Measurements from ENCODE around the gene ZNF681.
"Not testable (repeated sequence)": the region's sequence is repeated elsewhere in the genome, so short reads cannot be mapped to it uniquely, and the experiment has no call there.

Gene ZNF681

DNA sequence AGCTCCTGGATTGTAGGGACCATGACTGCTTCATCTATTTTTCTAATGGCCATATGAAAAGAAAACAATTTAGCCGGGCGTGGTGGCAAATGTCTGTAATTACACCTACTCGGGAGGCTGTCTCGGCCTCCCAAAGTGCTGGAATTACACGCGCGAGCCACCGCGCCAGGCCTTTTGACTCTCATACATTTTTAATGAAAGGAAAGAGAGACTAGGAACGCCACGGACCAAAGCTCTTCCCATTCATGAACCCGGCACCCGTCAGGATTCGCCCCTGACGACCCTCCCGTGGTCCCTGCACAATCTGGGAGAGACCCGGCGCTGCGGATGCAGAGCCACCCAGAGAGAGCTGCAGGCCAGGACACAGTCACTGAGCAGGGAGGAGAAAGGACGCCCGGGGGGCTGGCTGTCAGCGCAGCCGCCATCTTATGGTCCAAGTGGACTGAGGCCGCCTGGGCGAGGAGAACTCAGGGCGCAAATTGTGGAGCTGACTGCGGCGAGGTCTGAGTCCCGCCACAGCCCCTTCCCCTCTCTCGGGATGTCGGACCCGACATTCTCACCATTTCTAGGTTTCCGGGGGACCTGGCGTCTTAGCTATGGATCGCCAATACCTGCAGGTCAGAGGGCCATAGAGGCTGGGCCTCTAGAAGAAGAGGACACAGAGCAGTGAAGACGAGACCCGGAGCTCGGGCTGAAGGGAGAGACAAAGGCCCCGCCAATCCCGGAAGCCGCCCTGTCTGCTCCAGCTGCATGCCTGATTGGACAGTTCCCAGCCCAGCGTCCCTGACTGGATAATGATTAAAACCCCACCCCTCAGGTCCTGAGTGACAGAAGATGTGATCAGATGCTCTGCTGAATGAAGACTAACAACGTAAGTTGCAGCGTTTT, at the start of gene ZNF681:
TSS of gene ZNF681 (minus strand) at position 705 of the 888 bp plus-strand sequence. CDS start at position 563, 142 bp downstream.
- peak; percentile 12 to 97 (median 76) for DNase-seq

DNA sequence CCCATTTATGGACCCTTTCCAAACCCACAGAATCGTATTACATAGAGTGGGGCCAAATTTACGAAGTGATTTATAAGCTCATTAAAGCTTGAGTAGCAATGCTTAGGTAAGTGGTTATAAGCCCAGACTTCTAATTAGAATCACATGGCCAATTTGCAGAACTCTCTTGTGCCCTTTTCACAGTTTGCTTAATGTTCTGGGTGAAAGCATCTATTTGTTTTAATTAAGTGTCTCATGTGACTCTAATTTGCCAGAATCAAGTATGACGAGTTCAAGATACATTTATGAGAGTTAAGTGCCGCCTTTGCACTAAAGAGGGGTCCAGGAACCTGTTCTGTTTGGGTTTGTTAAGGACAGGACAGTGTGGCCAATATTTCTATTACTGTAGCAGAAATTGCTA, 46.0 kb upstream of the ZNF681 start:
- DNase-seq: no peak

DNA sequence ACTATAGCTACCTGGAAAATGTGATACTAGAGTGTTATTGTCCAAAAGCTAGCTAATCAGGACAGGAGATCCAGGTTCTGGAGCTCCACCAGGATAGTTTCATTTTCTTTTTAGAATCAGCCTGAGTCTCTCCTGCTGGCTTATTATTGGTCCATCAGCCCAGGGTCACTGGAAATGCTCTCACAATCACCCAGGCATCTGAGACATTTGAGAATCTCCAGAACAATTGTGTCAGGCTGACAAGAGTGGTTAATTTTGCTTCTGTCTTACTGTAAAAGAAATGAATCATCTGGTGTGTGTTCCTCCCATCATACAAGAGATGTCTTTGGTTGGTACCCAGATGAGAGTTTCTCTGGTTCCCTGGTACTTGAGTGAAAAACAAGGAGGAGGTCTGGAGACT, 43.6 kb upstream of the ZNF681 start:
- no peak for DNase-seq

DNA sequence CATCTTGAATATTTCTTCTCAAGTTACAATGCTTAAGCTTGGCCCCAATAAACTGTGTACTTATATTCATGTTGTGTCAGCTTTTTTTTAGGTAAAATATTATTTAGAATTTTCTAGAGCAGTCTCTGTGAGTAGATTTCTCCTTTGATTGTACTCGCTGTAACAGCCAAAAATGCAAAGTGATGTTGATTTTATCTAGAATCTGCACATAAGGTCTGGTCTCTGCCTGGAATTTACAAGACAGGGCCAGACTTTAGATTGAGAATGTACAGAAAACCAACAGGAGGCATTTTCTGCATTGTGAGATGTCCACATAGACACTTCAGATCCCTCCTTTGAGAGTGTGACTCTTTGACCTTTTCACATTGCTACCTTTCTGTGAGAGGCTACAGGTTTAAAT, 43.1 kb upstream of the ZNF681 start:
- DNase-seq: no peak

DNA sequence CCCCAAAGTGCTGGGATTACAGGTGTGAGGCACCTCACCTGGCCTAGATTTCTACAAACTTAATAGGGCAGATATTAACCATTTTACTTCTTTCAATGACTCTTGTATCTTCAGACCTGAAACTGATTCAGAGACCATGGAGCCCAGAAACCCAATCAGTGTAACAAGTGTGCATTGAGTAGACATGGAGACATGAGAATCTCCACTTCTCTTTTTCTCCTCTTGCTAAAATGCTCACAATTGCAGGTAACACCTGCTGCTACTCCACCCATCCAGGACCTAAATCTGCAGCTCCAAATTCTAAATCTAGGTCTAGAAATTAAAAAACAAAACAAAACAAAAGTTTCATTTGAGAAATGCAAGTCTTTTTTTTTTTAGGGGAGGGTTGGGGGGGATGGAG, 42.2 kb upstream of the ZNF681 start:
- DNase-seq: no peak

DNA sequence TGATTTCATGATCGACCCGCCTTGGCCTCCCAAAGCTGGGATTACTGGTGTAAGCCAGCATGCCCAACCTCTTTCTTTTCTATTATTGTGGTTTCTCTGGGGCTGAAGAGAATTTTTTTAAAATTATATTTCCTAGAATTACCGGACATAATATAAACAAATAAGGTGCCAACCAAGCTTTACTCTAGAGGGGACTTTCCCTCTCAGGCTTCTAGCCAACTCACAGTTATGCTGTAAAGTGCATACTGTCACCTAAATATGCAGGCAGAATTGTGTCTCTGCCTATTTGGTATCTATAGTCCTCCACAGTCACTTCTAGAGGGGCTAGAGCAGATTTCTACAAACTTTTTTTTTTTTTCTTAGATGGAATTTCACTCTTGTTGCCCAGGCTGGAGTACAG, 41.6 kb upstream of the ZNF681 start:
- no peak for DNase-seq

DNA sequence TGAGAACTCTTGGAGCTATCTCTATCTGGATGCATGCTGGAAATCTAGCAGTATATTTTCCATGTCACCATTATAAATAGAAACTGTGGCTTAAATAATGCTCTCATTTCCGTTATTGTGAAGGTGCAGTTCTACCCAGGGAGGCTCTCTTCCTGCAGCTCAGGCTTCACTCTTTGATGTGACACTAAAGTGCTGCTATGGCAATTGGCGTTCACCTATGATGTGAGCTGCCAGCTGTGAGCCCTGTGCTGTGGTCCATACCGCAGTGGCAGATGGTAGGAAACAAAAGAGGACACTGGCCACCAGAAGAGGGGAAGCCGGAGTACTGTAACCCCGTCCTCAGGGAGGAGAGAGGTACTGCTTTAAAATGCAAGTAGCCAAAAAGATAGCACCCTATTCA, 40.6 kb upstream of the ZNF681 start:
- no peak for DNase-seq

DNA sequence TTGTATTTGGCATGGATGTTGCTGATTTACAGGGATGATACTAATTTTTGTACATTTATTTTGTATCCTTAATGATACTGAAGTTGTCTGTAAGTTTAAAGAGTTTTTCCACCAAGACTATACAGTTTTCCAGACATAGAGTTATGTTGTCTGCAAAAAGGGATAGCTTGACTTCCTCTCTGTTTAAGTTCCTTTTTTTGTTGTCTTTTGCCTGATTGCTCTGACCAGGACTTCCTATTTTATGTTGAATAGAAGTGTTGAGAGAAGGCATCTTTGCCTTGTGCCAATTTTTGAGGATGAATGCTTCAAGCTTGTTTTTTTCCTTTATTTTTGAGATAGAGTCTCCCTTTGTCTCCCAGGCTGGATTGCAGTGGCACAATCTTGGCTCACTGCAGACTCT, 36.8 kb upstream of the ZNF681 start:
- no peak for DNase-seq

DNA sequence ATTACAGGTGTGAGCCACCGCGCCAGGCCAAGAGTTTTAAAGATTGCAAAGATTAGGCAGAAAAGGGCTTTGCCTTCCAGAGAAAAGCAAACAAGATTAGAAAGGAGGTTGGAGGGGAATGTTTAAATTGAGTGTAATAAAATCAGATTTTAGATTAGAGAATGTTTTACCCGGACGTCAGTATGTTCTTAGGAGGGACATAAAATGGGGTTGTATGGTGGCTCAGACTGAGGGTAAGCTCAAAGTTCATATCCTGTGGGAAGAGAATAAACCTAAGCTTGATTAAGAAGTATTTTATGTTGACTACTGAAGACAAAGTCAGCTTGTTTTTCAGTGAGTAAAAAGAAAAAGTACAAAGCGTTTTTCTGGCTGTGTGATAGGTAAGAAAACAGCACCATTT, 34.1 kb upstream of the ZNF681 start:
- no peak for DNase-seq

DNA sequence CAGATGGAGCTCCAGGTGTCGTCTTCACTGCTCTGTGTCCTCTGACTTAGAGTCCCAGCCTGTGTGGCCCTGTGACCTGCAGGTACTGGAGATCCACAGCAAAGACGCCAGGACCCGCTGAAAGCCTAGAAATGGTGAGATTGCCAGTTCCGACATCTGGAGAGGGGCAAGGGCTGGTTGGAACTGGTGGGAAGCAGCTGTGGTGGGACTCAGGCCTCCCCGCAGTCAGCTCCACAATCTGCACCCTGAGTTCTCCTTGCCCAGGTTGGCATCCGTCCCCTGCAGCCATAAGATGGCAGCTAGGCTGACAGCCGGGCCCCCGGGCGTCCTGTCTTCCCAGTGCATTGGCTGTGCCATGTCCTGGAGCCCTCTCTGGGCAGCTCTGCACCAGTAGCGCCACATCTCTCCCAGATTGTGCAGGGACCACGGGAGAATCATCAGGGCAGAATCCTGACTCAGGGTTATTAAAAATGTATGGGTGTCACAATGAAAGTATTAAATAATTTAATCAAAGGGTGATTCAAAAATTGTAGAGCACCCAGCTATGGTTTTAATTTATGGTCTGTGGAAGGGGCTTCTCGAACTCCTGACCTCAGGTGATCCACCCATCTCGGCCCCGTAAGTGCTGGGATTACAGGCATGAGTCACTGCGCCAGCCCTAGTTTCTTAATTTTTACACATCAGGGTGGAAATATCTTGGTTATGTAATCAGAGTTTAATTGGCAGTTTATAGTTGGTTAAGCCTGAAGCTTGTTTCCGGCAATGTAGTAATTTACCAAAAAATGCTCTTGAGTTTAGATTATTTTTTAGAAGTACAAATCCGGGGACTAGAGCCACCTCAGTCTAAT, 32.2 kb upstream of the ZNF681 start:
- no peak for DNase-seq

DNA sequence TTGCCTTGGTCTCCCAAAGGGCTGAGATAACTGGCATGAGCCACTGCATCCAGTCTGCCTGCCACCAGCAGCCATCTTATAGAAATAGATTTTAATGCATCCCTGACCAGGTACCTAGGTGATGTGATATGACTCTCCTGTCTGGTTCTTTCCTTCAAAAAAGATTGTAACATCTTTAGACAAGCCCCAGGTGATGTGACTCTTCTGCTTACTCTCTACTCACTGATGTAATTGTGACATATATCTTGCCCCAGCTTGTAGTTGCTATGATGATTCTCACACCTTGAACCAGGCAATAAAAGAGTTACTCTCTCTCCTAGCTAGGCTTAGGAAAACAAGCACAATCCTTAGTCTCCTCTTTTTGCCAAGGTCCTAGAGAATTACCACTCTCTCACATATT, 30.6 kb upstream of the ZNF681 start:
- DNase-seq: no peak

DNA sequence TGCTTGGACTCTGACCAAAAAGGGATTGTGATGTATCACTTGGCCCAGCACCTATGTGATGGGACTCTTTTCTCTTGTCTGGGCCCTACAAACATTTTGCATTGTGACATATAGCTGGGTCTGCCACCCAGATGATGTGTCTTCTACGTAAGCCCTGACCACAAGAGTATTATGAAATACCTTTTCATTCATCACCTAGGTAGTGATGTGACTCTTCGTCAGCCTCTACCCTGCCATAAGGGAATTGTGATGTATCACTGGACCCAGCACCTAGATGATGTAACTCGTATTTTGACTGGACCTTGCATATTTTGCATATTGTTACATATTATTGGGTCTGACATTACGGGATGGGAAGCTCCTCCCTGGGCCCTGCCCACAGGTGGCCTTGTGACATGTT, 29.7 kb upstream of the ZNF681 start:
- no peak for DNase-seq

DNA sequence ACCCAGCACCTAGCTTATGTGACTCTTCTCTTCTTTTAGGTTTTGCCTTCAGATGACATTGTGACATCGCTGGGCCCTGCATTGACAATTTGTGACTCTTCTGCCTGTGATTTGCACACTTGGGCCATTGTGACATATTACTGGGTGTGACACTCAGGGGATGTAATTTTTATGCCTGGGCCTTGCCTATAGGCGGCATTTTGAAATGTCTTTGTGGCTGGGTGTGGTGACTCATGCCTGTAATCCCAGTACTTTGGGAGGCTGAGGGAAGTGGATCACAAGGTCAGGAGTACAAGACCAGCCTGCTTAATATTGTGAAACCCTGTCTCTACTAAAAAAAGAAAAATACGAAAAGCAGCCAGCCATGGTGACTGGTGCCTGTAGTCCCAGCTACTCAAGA, 28.4 kb upstream of the ZNF681 start:
- DNase-seq: no peak

DNA sequence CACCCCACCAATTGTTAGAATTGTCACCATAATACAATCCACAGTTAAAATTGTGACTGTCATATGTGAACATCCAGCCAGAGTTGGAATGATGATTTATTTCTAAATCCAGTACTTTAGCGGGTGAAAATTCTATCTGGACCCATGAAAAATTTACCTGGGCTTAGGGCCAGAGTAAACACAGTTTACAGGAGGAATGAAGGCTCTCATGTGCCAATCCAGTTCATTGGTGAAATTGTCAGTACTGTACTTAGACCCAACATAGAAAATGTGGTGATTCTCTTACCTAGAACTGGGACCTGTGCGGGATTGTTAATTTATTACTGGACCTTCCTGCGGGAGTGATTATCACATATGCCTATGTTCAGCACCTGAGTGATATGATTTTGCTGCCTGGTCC, 27.3 kb upstream of the ZNF681 start:
- DNase-seq: no peak

DNA sequence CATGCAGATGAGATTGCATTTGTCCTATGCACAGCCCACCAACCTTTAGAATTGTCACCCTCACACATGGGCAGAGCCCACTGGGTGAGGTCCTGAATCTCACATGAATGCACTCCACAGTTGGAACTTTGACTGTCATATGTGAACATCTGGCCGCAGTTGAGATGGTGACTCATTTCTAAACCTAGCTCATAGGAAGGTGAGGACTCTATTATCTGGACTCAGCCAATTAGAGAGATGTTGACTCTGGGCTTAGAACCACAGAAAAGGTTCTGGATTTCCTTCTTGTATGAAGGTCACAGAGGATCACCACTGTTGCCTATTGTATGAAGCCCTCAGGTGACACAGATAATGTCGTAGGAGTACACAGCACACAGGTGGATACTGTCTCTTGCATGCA, 25.6 kb upstream of the ZNF681 start:
- no peak for DNase-seq

DNA sequence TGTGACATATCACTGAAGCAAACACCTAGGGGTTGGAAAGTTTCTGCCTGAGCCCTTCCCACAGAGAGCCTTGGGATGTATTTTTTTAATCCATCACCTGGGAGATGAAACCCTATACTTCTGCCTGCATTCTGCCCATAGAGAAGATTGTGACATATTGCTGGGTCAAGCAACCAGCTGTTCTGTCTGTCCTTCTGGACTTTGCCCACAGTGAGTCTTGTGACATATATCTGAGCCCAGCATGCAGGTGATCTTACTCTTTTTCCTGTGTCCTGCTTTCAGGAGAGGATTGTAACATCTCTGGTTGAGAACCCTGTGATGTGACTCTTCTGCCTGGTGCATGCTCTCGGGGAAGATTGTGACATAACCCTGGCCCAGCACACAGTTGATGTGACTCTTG, 24.9 kb upstream of the ZNF681 start:
- no peak for DNase-seq

DNA sequence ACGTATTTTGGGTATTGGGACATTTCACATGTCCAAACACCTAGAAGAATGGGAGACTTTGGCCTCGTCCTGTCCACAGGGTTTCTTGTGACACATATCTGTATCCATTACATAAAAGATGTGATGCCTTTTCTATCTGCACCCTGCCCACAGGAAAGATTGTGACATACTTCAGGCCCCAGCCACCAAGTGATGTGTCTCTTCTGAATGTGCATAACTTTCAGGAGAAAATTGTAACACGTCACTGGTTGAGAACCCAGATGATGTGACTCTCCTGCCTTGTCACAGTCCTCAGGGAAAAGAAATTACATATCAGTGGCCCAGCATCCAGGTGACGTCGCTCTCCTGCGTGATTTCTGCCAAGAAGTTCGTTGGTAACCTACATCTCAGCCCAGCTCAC, 21.0 kb upstream of the ZNF681 start:
- no peak for DNase-seq

DNA sequence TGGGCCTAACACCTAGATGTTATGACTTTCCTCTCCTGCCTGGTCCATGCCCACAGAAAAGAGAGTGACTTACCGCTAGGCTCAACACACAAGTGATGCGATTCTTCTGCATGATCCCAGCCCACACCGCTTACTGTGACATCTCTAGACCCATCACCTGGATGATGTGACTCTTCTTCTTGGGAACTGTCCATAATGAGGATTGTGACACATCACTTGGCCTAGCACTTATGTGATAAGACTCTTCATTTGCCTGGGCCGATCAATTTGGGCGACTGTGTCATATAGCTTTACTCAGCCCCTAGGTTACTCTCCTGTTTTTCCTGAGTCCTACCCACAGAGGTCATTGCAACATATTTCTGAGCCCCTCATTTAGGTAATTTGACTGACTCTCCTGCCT, 19.9 kb upstream of the ZNF681 start:
- DNase-seq: no peak

DNA sequence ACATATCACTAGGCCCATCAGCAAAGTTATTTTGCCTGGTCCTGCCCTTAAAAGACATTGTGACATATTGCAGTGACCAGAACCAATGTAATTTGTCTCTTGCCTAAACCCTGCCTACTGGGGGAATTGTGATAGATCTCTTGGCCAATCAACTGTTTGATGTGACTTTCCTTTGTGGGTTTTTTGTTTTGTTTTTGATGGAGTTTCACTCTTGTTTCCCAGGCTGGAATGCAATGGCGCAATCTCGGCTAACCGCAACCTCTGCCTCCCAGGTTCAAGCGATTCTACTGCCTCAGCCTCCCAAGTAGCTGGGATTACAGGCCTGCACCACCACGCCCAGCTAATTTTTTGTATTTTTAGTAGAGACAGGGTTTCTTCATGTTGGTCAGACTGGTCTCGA, 19.3 kb upstream of the ZNF681 start:
- not testable (repeated sequence) for DNase-seq

DNA sequence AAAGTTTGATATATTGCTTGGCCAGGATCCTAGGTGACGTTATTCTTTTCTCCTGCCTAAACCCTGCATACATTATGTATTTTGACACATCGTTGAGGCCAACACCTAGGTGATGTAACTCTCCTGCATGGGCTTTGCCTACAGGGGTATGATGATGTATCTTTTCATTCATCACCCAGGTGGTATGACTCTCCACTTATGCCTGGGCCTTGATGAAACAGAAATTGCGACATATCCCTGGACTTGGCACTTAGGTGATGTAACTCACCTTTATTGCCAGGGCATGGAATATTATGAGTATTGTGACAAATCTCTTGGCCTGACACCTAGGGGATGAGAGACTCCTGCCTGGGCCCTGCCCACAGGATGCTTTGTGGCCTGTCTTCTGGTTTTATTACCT, 18.5 kb upstream of the ZNF681 start:
- no peak for DNase-seq

DNA sequence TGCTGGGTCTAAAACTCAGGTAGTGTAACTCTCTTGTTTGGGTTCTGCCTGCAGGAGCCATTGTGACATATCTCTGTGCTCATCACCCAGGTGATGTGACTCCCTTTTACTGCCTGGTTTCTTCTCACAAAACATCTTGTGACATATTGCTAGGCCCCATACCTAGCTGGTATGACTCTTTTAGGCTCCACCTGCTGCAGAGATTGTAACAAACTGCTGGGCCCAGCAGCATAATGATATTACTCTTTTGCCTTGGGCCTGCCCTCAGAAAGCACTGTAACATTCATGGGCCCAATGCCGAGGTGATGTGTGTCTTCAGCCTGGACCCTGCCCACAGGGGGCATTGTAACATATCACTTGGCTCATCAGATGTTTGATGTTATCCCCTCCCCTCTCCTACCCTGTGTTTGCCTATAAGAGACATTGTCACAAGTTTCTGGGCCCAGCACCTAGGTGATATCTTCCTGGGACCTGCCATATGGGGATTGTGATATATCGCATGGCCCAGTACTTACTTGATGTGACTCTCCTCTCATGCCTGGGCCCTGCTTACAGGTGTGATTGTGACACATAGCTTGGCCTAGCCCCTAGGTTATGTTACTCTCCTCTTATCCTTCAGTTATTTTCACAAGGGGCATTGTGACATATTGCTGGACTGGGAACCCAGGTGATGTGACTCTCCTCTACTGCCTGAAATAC, 18.0 kb upstream of the ZNF681 start:
- DNase-seq: no peak

DNA sequence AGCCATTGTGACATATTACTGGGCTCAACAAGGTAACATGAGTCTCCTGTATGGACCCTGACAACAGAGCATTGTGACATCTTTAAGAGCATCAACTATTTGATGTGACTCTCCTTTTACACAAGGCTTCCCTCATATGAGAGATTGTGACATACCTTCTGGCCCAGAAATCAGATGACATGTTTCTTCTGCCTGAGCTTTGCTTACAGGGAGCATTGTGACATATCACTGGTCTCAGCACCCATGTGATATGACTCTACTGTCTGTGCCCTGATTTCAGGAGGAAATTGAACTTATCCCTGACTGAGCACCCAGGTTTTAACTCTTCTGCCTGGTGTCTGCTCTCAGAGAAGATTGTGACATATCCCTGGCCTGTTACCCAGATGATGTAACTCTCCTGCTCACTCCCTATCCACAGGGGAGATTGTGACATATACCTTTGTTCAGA, 15.9 kb upstream of the ZNF681 start:
- DNase-seq: no peak

DNA sequence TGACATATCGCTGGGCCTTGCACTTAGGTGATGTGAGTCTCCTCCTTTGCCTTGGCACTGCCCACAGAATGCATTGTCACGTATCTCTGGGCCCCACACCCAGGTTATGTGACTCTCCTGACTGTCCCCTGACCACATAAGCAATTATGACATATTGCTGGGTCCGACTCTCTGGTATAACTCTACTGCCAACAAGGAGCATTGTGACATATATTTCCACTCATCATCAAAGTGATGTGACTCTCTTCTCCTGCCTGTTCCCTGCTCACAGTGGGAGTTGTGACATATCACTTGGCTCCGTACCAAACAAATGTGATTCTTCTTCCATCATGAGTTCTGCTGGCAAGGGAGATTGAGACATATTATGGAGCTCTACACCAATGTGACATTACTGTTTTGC, 15.4 kb upstream of the ZNF681 start:
- no peak for DNase-seq
